ACC112 (cell line): ENCODE measurements around the gene EBF4.
A peak's percentile ranks its signal among the peaks of the same experiment; 100 is the strongest.

Experiments
- H2AFZ ChIP-seq: fragments of 200-600 bp; sonication (generic); one replicate; pipeline ENCODE4 v1.6.0; 2017; ENCODE audit warnings: antibody characterized with exemption, low read length; ENCODE audit not compliant: unreplicated experiment
- H3K27ac ChIP-seq: fragments of 200-600 bp; sonication (generic); 2 replicates; pipeline ENCODE4 v1.5.1; 2014; ENCODE audit warnings: low read depth, mild to moderate bottlenecking, antibody characterized with exemption, low read length, moderate library complexity
- H3K27me3 ChIP-seq: fragments of 200-600 bp; sonication (generic); 2 replicates; pipeline ENCODE4 v1.6.1; 2014; ENCODE audit warnings: mild to moderate bottlenecking, antibody characterized with exemption, low read length, moderate library complexity, mixed read lengths; ENCODE audit not compliant: insufficient read depth
- H3K36me3 ChIP-seq: fragments of 200-600 bp; sonication (generic); 2 replicates; pipeline ENCODE4 v1.6.1; 2016; ENCODE audit warnings: mild to moderate bottlenecking, antibody characterized with exemption, low read length, moderate library complexity, mixed read lengths; ENCODE audit not compliant: insufficient read depth
- H3K4me1 ChIP-seq: fragments of 200-600 bp; sonication (generic); one replicate; pipeline ENCODE4 v1.6.1; 2016; ENCODE audit warnings: low read length, mixed read lengths; ENCODE audit not compliant: insufficient read depth, unreplicated experiment, control insufficient read depth
- H3K4me3 ChIP-seq: fragments of 200-600 bp; sonication (generic); 2 replicates; pipeline ENCODE4 v1.5.1; 2014; ENCODE audit warnings: mild to moderate bottlenecking, low read depth, low read length
- H3K79me2 ChIP-seq: fragments of 200-600 bp; sonication (generic); one replicate; pipeline ENCODE4 v1.6.0; 2016; ENCODE audit warnings: low read length; ENCODE audit not compliant: control insufficient read depth, unreplicated experiment, insufficient read depth

The EBF4 gene

GRCh38 chr20:2656471-2657117 lies 36.0 kb upstream of the EBF4 start:
- Histone ChIP-seq H3K4me1 (peaks cover 12% of the 10 kb centered on the region), H3K27ac (no peak overlapping the region), H3K36me3 (peaks cover 40% of the 10 kb centered on the region; the same call in 1 of the 2 replicates)

DNA sequence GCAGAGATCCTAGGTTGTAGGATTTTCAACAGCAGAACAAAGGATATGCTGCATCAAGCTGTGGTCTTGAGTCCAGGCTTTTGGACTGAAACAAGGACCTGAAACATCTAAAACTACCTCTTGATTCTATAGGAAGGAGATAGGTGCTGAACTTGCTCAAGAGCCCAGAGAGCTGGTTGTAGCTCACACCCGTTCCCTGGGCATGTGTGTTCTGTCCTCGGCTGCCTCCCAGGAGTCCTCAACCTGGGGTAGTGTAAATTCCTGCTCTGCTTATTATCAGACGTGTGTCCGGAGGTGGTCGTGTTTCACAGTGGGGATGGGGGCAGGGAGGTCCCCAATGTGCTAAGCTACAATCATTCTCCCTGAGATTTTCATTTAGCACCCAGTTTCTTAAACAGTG lies 35.3 kb upstream of the EBF4 start:
- Histone ChIP-seq H2AFZ (no peak overlapping the region), H3K4me1 (peaks cover 12% of the 10 kb centered on the region), H3K79me2 (peaks cover 47% of the 10 kb centered on the region), H3K4me3 (no peak overlapping the region), H3K27ac (no peak overlapping the region), H3K36me3 (peaks cover 40% of the 10 kb centered on the region; the same call in 1 of the 2 replicates), H3K27me3 (no peaks in the 10 kb centered on the region)

More at GRCh38 chr20:2656471-2657117, 36.0 kb upstream of the EBF4 start:
- Histone ChIP-seq H2AFZ (no peak overlapping the region), H3K79me2 (peaks cover 47% of the 10 kb centered on the region), H3K4me3 (no peak overlapping the region), H3K27me3 (no peaks in the 10 kb centered on the region)

- Histone ChIP-seq H3K36me3 (peaks cover 40% of the 10 kb centered on the region; the same call in 1 of the 2 replicates), H3K27me3 (no peaks in the 10 kb centered on the region), H2AFZ (no peak overlapping the region), H3K4me3 (no peak overlapping the region), H3K4me1 (peaks cover 12% of the 10 kb centered on the region), H3K27ac (no peak overlapping the region), H3K79me2 (peaks cover 43% of the 10 kb centered on the region)
Observed at GRCh38 chr20:2657674-2658073, 34.9 kb upstream of the EBF4 start.

- Histone ChIP-seq H3K79me2 (peaks cover 40% of the 10 kb centered on the region), H3K27ac (no peak overlapping the region), H3K4me3 (no peak overlapping the region), H3K27me3 (no peaks in the 10 kb centered on the region), H2AFZ (no peak overlapping the region), H3K36me3 (peaks cover 36% of the 10 kb centered on the region; the same call in 1 of the 2 replicates), H3K4me1 (peaks cover 16% of the 10 kb centered on the region)
Observed at GRCh38 chr20:2658414-2659354, 33.9 kb upstream of the EBF4 start.

- Histone ChIP-seq H3K27ac (no peak overlapping the region), H3K79me2 (peaks cover 34% of the 10 kb centered on the region), H3K4me1 (peaks cover 12% of the 10 kb centered on the region), H2AFZ (no peak overlapping the region), H3K36me3 (peaks cover 29% of the 10 kb centered on the region; the same call in 1 of the 2 replicates), H3K27me3 (no peaks in the 10 kb centered on the region), H3K4me3 (no peak overlapping the region)
Observed at GRCh38 chr20:2659547-2659946, 33.0 kb upstream of the EBF4 start.

DNA sequence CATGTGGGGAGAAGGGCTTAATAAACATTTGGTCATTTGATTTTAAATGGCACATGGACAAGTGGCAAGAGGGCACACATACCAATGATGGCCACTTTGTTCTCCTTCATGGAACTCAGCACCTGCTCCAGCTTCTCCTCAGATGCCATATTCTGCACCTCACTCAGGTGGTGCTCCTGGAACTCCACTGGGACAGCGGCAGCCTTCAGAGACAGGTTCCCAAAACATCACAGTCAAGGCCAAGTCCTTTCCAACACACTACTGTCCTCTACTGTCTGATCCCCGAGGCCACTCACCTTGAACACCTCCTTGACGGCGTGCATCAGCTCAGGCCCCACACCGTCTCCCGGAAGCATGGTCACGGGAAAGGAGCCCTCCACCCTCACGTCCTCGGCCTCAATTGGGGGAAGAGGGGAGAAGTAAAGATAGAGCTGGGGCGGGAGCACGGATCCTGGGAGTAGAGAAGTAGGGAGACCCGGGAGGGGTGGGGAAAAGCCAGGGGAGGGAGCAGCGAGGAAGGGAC lies 29.2 kb upstream of the EBF4 start:
- Histone ChIP-seq H3K79me2 (peaks cover 9% of the 10 kb centered on the region), H3K36me3 (no peaks in the 10 kb centered on the region), H3K4me3 (peak overlapping the region; percentile 87), H2AFZ (peak overlapping the region; percentile 45), H3K4me1 (peaks cover 9% of the 10 kb centered on the region), H3K27me3 (peaks cover under 1% of the 10 kb centered on the region), H3K27ac (no peak overlapping the region)

GRCh38 chr20:2663887-2664719 lies 28.5 kb upstream of the EBF4 start, which contains the start of gene IDH3B:
Gene IDH3B, minus strand, starts transcription at chr20:2664216. Its CDS starts 28 bp downstream, at chr20:2664188.
- peak within 1 kb of the TSS; percentile 89 for H2AFZ ChIP-seq
- peaks cover 9% of the 10 kb centered on the region for H3K79me2 ChIP-seq
- peak within 1 kb of the TSS; percentile 87 for H3K4me3 ChIP-seq
- no peaks in the 10 kb centered on the region for H3K36me3 ChIP-seq
- H3K4me1 ChIP-seq, result peaks cover 9% of the 10 kb centered on the region
- H3K27ac ChIP-seq, result peak within 1 kb of the TSS; percentile 80
- H3K27me3 ChIP-seq, result peaks cover 5% of the 10 kb centered on the region

GRCh38 chr20:2671977-2672376 lies 20.6 kb upstream of the EBF4 start:
- peaks cover 5% of the 10 kb centered on the region for H3K27me3 ChIP-seq
- H2AFZ ChIP-seq, result no peak overlapping the region
- H3K4me1 ChIP-seq, result no peaks in the 10 kb centered on the region
- no peak overlapping the region for H3K4me3 ChIP-seq
- H3K27ac ChIP-seq, result no peak overlapping the region
- no peaks in the 10 kb centered on the region for H3K79me2 ChIP-seq
- no peaks in the 10 kb centered on the region for H3K36me3 ChIP-seq

- H3K27ac ChIP-seq, result no peak overlapping the region
- H3K4me3 ChIP-seq, result no peak overlapping the region
- no peaks in the 10 kb centered on the region for H3K4me1 ChIP-seq
- no peaks in the 10 kb centered on the region for H3K79me2 ChIP-seq
- no peak overlapping the region for H2AFZ ChIP-seq
- no peaks in the 10 kb centered on the region for H3K36me3 ChIP-seq
- peaks cover 9% of the 10 kb centered on the region for H3K27me3 ChIP-seq
Observed at GRCh38 chr20:2672446-2672845, 20.1 kb upstream of the EBF4 start.

- Histone ChIP-seq H3K79me2 (no peaks in the 10 kb centered on the region), H3K27ac (no peak overlapping the region), H3K27me3 (peaks cover 14% of the 10 kb centered on the region), H3K36me3 (no peaks in the 10 kb centered on the region), H3K4me1 (no peaks in the 10 kb centered on the region), H3K4me3 (no peak overlapping the region), H2AFZ (no peak overlapping the region)
Observed at GRCh38 chr20:2673453-2673852, 19.1 kb upstream of the EBF4 start.
